GM12891 (cell line): Measurements from ENCODE around the gene TRIM60.

Source experiments
- DNase-seq: peaks from one replicate; pipeline ENCODE4 v3.0.0; 2011; ENCODE audit warnings: low spot score; ENCODE audit not compliant: insufficient read length
- FAIRE-seq: peaks from 2 replicates; lab custom pipeline; 2011; peaks lifted over from hg19 to GRCh38; lab: Jason Lieb, UNC
- PAX5 ChIP-seq: IDR thresholded peaks from 2 replicates; pipeline ENCODE4 v1.6.1; 2011; ENCODE audit warnings: low read length, moderate library complexity, mild to moderate bottlenecking; ENCODE audit not compliant: insufficient read depth, severe bottlenecking
- POLR2A ChIP-seq: IDR thresholded peaks from 2 replicates; pipeline ENCODE4 v1.6.1; 2011; ENCODE audit warnings: low read depth, low read length, control low read depth
- POLR2AphosphoS5 ChIP-seq: IDR thresholded peaks from 2 replicates; pipeline ENCODE4 v1.6.1; 2011; ENCODE audit warnings: low read depth, low read length, control low read depth
- POU2F2 ChIP-seq: IDR thresholded peaks from 2 replicates; pipeline ENCODE4 v1.6.1; 2011; ENCODE audit warnings: low read depth, mild to moderate bottlenecking, control low read depth, low read length, moderate library complexity
- SPI1 ChIP-seq: IDR thresholded peaks from 2 replicates; pipeline ENCODE4 v1.6.1; 2011; ENCODE audit warnings: low read depth, low read length, control low read depth
- TAF1 ChIP-seq: IDR thresholded peaks from 2 replicates; pipeline ENCODE4 v1.6.1; 2011; ENCODE audit warnings: low read depth, low read length, control low read depth

TRIM60 gene

GRCh38 chr4:165085946-165086345 is 54.1 kb downstream of the TRIM60 start:
- TF ChIP-seq POU2F2, result no peak
- no peak for DNase-seq
- no peak for FAIRE-seq

- DNase-seq (no peak), FAIRE-seq (no peak)
- TF ChIP-seq POU2F2 (no peak), TAF1 (no peak), PAX5 (no peak), POLR2AphosphoS5 (no peak), POLR2A (no peak), SPI1 (no peak)
Observed at GRCh38 chr4:165088366-165088765, 56.6 kb downstream of the TRIM60 start.
